ENCODE results near the gene ISG15. TPM values are rescaled to one million over a fixed set of nuclear protein-coding genes. Genes with fewer than 3 reads are reported as not detected.
A peak's percentile ranks its signal among the peaks of the same experiment; 100 is the strongest.
"Not testable (repeated sequence)": the region's sequence is repeated elsewhere in the genome, so short reads cannot be mapped to it uniquely, and the experiment has no call there.

ISG15 gene
- total RNA-seq, 1 experiment from 2014 or later: 758 TPM

- Histone ChIP-seq H4K20me1 (ENCODE audit: low read length) (no peaks in the 10 kb centered on the region), H3K9me2 (replicated peaks; ENCODE audit: low read length) (no peaks in the 10 kb centered on the region), H2AFZ (ENCODE audit: low read length) (peak overlapping the region; percentile 69), H3K9ac (ENCODE audit: low read length) (no peak overlapping the region), H3F3A (ENCODE audit: low read length, unreplicated experiment) (no peaks in the 10 kb centered on the region), H3K9me3 (ENCODE audit: low read length) (no peaks in the 10 kb centered on the region), H3K27ac (ENCODE audit: low read length) (no peak overlapping the region), H3K79me2 (ENCODE audit: low read length) (no peaks in the 10 kb centered on the region), H3K27me3 (ENCODE audit: low read length) (peaks cover 11% of the 10 kb centered on the region), H3K4me2 (ENCODE audit: low read length) (peak overlapping the region; percentile 85), H3K4me3 (ENCODE audit: low read length) (peak overlapping the region; percentile 64), H3K4me1 (ENCODE audit: insufficient read depth, low read length) (peaks cover 19% of the 10 kb centered on the region), H3K36me3 (ENCODE audit: low read depth, low read length) (no peaks in the 10 kb centered on the region)
- POLR2A ChIA-PET (ENCODE audit: unreplicated experiment): no interaction called here
- BruUV-seq (replicated peaks): no TSS peak
- intact Hi-C loops (cut with micrococcal nuclease): loop anchor here (2.0 kb wide), 1 partner anchor 79 kb away; no protein-coding TSS in a partner anchor
- TF ChIP-seq CTCF (conservative IDR thresholded peaks at IDR 0.05; ENCODE audit: low read depth, low read length) (peak; percentile 89), EZH2 (IDR thresholded peaks at IDR 0.05; ENCODE audit: low read length, unreplicated experiment) (no peak), EZH2phosphoT487 (IDR thresholded peaks at IDR 0.05; ENCODE audit: borderline replicate concordance, low read length) (no peak)
- peak; percentile 57 for ATAC-seq
- peak; percentile 59 for DNase-seq
- CTCF ChIA-PET: interaction anchor here (0.6 to 3.1 kb wide), 11 partner anchors 17 to 308 kb away, joined by 3 to 23 read pairs (median 6); partner anchors contain the start of gene ISG15
These were observed 29.4 kb upstream of the ISG15 start for GRCh38 chr1:983798-984475.

GRCh38 chr1:984476-984814 is 28.9 kb upstream of the ISG15 start:
- H3K79me2 ChIP-seq (ENCODE audit: low read length): no peaks in the 10 kb centered on the region
- TF ChIP-seq EZH2phosphoT487 (IDR thresholded peaks at IDR 0.05; ENCODE audit: borderline replicate concordance, low read length) (no peak), CTCF (conservative IDR thresholded peaks at IDR 0.05; ENCODE audit: low read depth, low read length) (0 out of 2 replicates have a peak, but pooled peaks have one; percentile 9)
- intact Hi-C loops (cut with micrococcal nuclease): loop anchor here (2.0 kb wide), 1 partner anchor 78 kb away; no protein-coding TSS in a partner anchor
- peak overlapping the region; percentile 64 for H3K4me3 ChIP-seq (ENCODE audit: low read length)
- CTCF ChIA-PET: interaction anchor here (0.6 to 1.2 kb wide), 6 partner anchors 18 to 307 kb away, joined by 3 to 14 read pairs (median 5); no protein-coding TSS in a partner anchor
- no peaks in the 10 kb centered on the region for H3K36me3 ChIP-seq (ENCODE audit: low read depth, low read length)
- no peaks in the 10 kb centered on the region for H3F3A ChIP-seq (ENCODE audit: low read length, unreplicated experiment)
- peak overlapping the region; percentile 62; the same call in 1 of the 2 replicates for H2AFZ ChIP-seq (ENCODE audit: low read length)
- no peaks in the 10 kb centered on the region for H4K20me1 ChIP-seq (ENCODE audit: low read length)
- ATAC-seq (peak; percentile 12), DNase-seq (no peak)
- POLR2A ChIA-PET (ENCODE audit: unreplicated experiment): no interaction called here
- peak overlapping the region; percentile 85 for H3K4me2 ChIP-seq (ENCODE audit: low read length)
- BruUV-seq (replicated peaks): no TSS peak
- H3K4me1 ChIP-seq (ENCODE audit: insufficient read depth, low read length): peaks cover 19% of the 10 kb centered on the region
- H3K9ac ChIP-seq (ENCODE audit: low read length): no peak overlapping the region
- no peaks in the 10 kb centered on the region for H3K9me3 ChIP-seq (ENCODE audit: low read length)
- H3K27ac ChIP-seq (ENCODE audit: low read length): no peak overlapping the region
- H3K27me3 ChIP-seq (ENCODE audit: low read length): peaks cover 11% of the 10 kb centered on the region
- H3K9me2 ChIP-seq (replicated peaks; ENCODE audit: low read length): no peaks in the 10 kb centered on the region

- no peak for DNase-seq
- Histone ChIP-seq H3F3A (ENCODE audit: low read length, unreplicated experiment) (no peaks in the 10 kb centered on the region), H3K9me3 (ENCODE audit: low read length) (no peaks in the 10 kb centered on the region), H3K4me2 (ENCODE audit: low read length) (no peak overlapping the region), H3K9me2 (replicated peaks; ENCODE audit: low read length) (no peaks in the 10 kb centered on the region), H3K36me3 (ENCODE audit: low read depth, low read length) (no peaks in the 10 kb centered on the region), H3K27ac (ENCODE audit: low read length) (no peak overlapping the region), H3K79me2 (ENCODE audit: low read length) (no peaks in the 10 kb centered on the region), H4K20me1 (ENCODE audit: low read length) (no peaks in the 10 kb centered on the region), H3K4me3 (ENCODE audit: low read length) (no peak overlapping the region), H3K4me1 (ENCODE audit: insufficient read depth, low read length) (peaks cover 19% of the 10 kb centered on the region), H3K9ac (ENCODE audit: low read length) (no peak overlapping the region), H2AFZ (ENCODE audit: low read length) (no peak overlapping the region), H3K27me3 (ENCODE audit: low read length) (peaks cover 11% of the 10 kb centered on the region)
- intact Hi-C loops (cut with micrococcal nuclease): loop anchor here (2.0 kb wide), 1 partner anchor 78 kb away; no protein-coding TSS in a partner anchor
- CTCF ChIA-PET: interaction anchor here (1.0 to 1.2 kb wide), 2 partner anchors 79 to 83 kb away, joined by 6 to 14 read pairs; no protein-coding TSS in a partner anchor
- POLR2A ChIA-PET (ENCODE audit: unreplicated experiment): no interaction called here
- ATAC-seq: no peak
- BruUV-seq (replicated peaks): no TSS peak
- TF ChIP-seq EZH2phosphoT487 (IDR thresholded peaks at IDR 0.05; ENCODE audit: borderline replicate concordance, low read length): no peak
- TF ChIP-seq CTCF (conservative IDR thresholded peaks at IDR 0.05; ENCODE audit: low read depth, low read length): no peak
These were observed 28.2 kb upstream of the ISG15 start for GRCh38 chr1:985126-985525.

GRCh38 chr1:988061-988460 is 25.2 kb upstream of the ISG15 start:
- H3K27me3 ChIP-seq (ENCODE audit: low read length); ATAC-seq; H3K27ac ChIP-seq (ENCODE audit: low read length); H3F3A ChIP-seq (ENCODE audit: low read length, unreplicated experiment); H3K4me2 ChIP-seq (ENCODE audit: low read length); H3K4me3 ChIP-seq (ENCODE audit: low read length); H3K9ac ChIP-seq (ENCODE audit: low read length); intact Hi-C loops (cut with micrococcal nuclease); DNase-seq; H3K4me1 ChIP-seq (ENCODE audit: insufficient read depth, low read length); CTCF ChIA-PET; H3K36me3 ChIP-seq (ENCODE audit: low read depth, low read length); BruUV-seq (replicated peaks); POLR2A ChIA-PET (ENCODE audit: unreplicated experiment); H3K9me2 ChIP-seq (replicated peaks; ENCODE audit: low read length); H3K79me2 ChIP-seq (ENCODE audit: low read length); H4K20me1 ChIP-seq (ENCODE audit: low read length); H3K9me3 ChIP-seq (ENCODE audit: low read length); H2AFZ ChIP-seq (ENCODE audit: low read length): not testable (repeated sequence)

Measured in PC-3 (cell line).